Neural cell (in vitro differentiated cells): Measurements from ENCODE around the gene DPAGT1.

ENCODE experiments used
- EP300 ChIP-seq: fragments of 450-650 bp; conservative IDR thresholded peaks from 2 replicates; pipeline ENCODE4 v1.6.1; 2014; ENCODE audit warnings: antibody characterized with exemption, mild to moderate bottlenecking, moderate library complexity; ENCODE audit not compliant: poor library complexity, severe bottlenecking
- EZH2 ChIP-seq: fragments of 200-600, 300-800 bp; shearing (Covaris generic), sonication (generic); IDR thresholded peaks from 2 replicates; pipeline ENCODE4 v1.6.1; 2014; ENCODE audit warnings: antibody characterized with exemption, low read length, borderline replicate concordance, mild to moderate bottlenecking; ENCODE audit not compliant: insufficient read depth, poor library complexity, severe bottlenecking
- SMC3 ChIP-seq: fragments of 450-650 bp; conservative IDR thresholded peaks from 2 replicates; pipeline ENCODE4 v1.6.1; 2014; ENCODE audit warnings: antibody characterized with exemption, mild to moderate bottlenecking, moderate library complexity; ENCODE audit not compliant: poor library complexity
- TAF1 ChIP-seq: IDR thresholded peaks from 2 replicates; pipeline ENCODE4 v1.6.1; 2012; ENCODE audit warnings: low read depth
- TF ChIP-seq, protein P1 (sequence below): fragments of 450-650 bp; IDR thresholded peaks from 2 replicates; pipeline ENCODE4 v1.5.1; 2014; ENCODE audit warnings: antibody characterized with exemption, mild to moderate bottlenecking, moderate library complexity; ENCODE audit not compliant: poor library complexity, severe bottlenecking

DNA sequence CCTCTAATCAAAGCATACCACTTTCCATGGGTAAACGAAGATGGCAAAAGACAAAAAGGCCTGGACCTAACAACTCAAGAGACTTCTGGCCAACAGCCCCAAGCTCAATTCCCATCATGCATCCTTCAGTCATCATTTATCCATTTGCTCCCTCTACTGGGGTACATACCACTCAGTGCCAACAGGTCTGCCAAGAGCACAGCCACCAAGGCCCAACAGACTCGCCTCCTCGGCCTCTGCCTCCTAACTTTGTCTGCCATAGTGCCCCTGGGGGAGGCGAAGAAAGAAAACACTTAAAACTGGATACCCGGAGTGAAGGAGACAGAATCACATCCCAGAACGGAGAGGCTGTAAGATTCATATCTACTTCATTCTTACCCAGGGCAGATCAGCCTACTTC lies 45.8 kb downstream of the DPAGT1 start:
- TF ChIP-seq, protein P1, sequence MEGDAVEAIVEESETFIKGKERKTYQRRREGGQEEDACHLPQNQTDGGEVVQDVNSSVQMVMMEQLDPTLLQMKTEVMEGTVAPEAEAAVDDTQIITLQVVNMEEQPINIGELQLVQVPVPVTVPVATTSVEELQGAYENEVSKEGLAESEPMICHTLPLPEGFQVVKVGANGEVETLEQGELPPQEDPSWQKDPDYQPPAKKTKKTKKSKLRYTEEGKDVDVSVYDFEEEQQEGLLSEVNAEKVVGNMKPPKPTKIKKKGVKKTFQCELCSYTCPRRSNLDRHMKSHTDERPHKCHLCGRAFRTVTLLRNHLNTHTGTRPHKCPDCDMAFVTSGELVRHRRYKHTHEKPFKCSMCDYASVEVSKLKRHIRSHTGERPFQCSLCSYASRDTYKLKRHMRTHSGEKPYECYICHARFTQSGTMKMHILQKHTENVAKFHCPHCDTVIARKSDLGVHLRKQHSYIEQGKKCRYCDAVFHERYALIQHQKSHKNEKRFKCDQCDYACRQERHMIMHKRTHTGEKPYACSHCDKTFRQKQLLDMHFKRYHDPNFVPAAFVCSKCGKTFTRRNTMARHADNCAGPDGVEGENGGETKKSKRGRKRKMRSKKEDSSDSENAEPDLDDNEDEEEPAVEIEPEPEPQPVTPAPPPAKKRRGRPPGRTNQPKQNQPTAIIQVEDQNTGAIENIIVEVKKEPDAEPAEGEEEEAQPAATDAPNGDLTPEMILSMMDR: peak; percentile 45
- no peak for TF ChIP-seq TAF1
- TF ChIP-seq EZH2: no peak
- no peak for TF ChIP-seq SMC3
- no peak for TF ChIP-seq EP300
